Astrocyte of the cerebellum (primary cell): ENCODE measurements around the gene ADH1C.

Source experiments
- DNase-seq: peaks from one replicate; pipeline ENCODE4 v3.0.0-alpha.2; 2011; ENCODE audit warnings: low read depth
- H3K4me3 ChIP-seq: 2 replicates; pipeline ENCODE4 v1.5.1; 2011; ENCODE audit warnings: mild to moderate bottlenecking, low read depth, low read length, moderate library complexity
- in situ Hi-C: cut with HindIII; loops from 2 replicates; pipeline ENCODE4 v1.10.0; 2017; ENCODE audit warnings: low sequenced_read_pairs
- TF ChIP-seq, protein P1 (sequence below): IDR thresholded peaks from 2 replicates; pipeline ENCODE4 v1.5.1; 2012; ENCODE audit warnings: low read length, low read depth, moderate library complexity, mild to moderate bottlenecking; ENCODE audit errors: missing control alignments

ADH1C gene

DNA sequence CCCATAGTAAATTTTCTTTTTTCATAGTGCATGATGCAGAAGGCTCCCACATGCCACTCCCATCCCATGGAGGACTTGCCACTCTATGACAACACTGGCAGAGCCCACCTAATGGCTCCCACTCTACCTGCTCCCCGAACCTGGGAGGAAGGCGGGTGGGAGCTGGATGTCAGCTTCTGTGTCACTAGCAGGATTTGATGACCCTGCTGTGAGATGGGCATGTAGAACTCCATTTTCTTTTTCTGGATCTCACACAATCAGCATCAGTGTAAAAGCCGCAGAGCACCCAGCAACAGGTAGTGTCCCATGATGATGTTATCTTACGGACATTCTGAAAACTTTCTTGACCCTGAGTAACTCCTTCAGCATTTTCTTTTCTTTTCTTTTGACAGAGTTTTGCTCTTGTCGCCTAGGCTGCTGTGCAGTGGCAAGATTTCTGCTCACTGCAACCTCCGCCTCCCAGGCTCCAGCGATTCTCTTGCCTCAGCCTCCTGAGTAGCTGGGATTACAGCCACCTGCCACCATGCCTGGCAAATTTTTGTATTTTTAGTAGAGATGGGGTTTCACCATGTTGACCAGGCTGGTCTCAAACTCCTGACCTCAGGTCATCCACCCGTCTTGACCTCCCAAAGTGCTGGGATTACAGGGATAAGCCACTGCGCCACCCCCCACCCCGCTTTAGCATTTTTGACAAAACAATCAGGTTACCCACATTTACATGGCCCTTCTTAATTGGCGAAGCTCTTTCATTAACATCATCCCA is 46.7 kb downstream of the ADH1C start:
- TF ChIP-seq, protein P1, sequence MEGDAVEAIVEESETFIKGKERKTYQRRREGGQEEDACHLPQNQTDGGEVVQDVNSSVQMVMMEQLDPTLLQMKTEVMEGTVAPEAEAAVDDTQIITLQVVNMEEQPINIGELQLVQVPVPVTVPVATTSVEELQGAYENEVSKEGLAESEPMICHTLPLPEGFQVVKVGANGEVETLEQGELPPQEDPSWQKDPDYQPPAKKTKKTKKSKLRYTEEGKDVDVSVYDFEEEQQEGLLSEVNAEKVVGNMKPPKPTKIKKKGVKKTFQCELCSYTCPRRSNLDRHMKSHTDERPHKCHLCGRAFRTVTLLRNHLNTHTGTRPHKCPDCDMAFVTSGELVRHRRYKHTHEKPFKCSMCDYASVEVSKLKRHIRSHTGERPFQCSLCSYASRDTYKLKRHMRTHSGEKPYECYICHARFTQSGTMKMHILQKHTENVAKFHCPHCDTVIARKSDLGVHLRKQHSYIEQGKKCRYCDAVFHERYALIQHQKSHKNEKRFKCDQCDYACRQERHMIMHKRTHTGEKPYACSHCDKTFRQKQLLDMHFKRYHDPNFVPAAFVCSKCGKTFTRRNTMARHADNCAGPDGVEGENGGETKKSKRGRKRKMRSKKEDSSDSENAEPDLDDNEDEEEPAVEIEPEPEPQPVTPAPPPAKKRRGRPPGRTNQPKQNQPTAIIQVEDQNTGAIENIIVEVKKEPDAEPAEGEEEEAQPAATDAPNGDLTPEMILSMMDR: no peak
- DNase-seq: no peak
- in situ Hi-C loops: no loop called here
- no peak overlapping the region for H3K4me3 ChIP-seq

GRCh38 chr4:99301376-99302164 is 51.0 kb downstream of the ADH1C start:
- in situ Hi-C loops: no loop called here
- DNase-seq: no peak
- H3K4me3 ChIP-seq: no peak overlapping the region
- TF ChIP-seq, protein P1: no peak

- in situ Hi-C loops: no loop called here
- DNase-seq: peak; percentile 92
- no peak overlapping the region for H3K4me3 ChIP-seq
- TF ChIP-seq, protein P1: no peak
These were observed 51.6 kb downstream of the ADH1C start for GRCh38 chr4:99300934-99301333.

DNA sequence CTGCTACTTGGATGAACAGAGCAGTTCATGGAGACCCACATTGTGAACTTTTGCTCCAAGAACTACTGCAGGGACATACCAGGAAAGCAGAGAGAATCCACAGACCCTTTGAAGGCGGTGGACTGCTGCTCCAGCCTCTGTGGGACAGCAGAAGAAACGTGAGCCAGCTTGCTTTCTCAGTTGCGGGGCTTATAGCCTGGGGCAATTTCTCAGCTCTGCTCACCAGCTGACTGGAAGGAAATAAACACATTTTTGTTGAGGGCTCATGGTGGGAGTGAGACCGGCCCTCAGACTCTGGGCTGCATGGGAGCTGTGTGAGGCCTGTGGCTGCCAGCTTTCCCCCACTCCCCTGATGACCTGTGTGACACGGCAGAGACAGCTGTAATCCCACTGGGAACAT is 59.2 kb downstream of the ADH1C start:
- H3K4me3 ChIP-seq: no peak overlapping the region
- TF ChIP-seq, protein P1: no peak
- in situ Hi-C loops: no loop called here
- no peak for DNase-seq

- no peak for DNase-seq
- H3K4me3 ChIP-seq: no peak within 1 kb of the TSS
- in situ Hi-C loops: no loop called here
- TF ChIP-seq, protein P1: no peak
These were observed 61.4 kb downstream of the ADH1C start, which contains the start of gene ADH1A for GRCh38 chr4:99290848-99291786. TSS of gene ADH1A (minus strand) at chr4:99290985. CDS start at chr4:99290914, 71 bp downstream.
